HG02588 (cell line): ENCODE results near the gene NELL2.

Experiments
- ATAC-seq: cut with Tn5 transposase; IDR thresholded peaks from one replicate; pipeline ENCODE4 v1.9.1; 2021; ENCODE audit warnings: mild to moderate bottlenecking, moderate library complexity; ENCODE audit not compliant: unreplicated experiment

Gene NELL2

DNA sequence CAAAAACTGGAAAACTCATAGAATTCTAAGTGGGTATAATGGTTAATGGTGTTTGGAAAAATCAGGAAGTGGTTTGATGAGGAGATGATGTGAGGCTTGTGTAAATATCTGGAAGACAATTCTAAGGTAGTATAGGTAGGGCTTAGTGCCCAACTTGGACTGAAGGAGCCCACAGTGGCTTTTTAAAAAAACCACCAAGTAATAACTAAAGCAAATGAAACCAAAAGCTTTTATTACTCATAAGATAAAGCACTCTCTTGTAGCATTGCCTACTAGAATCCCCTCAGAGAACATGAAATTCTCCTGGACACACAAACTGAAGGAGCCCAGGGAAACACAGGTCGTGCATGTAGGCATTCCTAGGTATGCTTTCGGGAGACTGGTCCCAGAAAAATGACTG, 324.5 kb downstream of the NELL2 start:
- no peak for ATAC-seq

DNA sequence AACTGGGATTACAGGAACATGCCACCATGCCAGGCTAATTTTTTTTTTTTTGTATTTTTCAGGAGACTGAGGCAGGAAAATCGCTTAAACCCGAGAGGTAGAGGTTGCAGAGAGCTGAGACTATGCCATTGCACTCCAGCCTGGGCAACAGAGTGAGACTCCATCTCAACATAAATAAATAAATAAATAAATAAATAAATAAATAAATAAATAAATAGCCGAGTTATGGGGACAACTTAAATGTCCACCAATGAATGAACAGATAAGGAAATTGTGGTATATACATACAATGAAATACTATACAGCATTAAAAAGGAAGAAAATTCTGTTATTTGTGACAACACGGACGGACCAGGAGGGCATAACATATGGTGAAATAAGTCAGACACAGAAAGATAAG, 325.7 kb downstream of the NELL2 start:
- no peak for ATAC-seq

DNA sequence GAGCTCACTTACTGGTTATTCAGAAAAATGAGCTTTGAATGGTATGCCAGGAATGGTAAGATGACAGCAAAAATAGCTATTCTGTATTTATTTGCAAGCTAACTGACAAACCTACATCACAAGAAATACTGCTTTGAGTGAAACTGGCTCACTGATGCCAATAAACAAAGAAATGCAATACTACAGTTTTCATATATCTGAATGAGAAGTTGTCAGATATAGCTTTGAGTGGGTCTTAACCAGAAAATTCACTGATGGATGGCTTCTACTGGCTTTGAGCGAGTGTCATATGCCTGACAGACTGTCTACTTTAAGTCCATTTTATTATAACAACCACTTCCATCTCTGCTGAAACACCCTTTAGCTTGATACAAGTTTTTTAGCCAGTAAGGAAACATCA, 330.1 kb downstream of the NELL2 start:
- ATAC-seq: no peak

DNA sequence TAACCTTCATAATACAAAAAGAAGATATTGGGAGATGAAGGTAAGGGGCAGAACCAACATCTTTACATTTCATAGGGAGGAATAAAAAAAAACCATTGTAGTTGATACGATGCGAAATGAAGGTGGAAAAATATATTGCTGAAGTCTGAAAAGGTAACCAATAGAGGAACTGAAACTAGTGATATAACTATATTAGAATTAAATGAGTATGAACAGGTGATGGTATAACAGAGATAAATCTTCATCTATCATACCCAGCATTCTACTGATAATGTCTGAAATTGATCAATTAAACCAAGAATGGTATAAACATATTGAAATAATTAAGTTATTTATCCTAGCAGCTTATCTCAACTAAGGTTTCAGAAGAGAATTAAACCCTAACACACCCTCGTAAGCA, 332.1 kb downstream of the NELL2 start:
- ATAC-seq: no peak

DNA sequence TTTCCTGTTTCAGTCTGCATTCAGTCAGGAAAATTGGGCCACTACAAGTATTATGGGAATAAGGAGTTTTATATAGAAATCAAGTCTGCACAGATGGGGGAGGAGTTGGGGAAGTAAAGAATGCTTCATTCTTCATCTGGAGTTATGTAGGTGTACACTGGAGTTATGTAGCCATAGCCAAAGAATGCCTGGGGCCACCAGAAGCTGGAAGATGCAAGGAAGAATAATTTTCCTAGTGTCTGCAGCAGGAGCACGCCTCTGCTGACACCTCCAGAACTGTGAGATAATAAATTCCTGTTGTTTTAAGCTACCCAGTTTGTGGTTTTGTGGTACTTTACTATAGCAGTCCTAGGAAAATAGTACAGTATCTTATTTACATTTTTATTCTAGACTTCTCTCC, 333.4 kb downstream of the NELL2 start:
- ATAC-seq: no peak

DNA sequence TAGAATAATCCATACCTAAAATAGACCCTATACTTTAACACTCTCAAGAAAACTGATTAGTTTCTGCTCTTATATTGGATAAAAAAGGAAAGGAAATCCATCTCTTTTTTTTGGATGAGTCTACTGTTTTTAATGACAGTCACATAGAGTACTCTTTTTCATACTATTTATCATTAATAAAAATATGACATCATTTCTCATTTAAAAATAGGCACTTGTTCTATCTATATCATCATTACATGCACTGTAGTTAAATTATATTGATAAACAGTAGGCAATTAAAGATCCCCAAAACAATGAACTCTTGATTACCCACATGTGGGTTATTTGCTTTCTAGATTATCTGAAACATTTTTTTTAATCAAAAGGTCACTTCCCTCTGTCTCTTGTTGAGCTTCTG, 338.8 kb downstream of the NELL2 start:
- ATAC-seq: no peak

DNA sequence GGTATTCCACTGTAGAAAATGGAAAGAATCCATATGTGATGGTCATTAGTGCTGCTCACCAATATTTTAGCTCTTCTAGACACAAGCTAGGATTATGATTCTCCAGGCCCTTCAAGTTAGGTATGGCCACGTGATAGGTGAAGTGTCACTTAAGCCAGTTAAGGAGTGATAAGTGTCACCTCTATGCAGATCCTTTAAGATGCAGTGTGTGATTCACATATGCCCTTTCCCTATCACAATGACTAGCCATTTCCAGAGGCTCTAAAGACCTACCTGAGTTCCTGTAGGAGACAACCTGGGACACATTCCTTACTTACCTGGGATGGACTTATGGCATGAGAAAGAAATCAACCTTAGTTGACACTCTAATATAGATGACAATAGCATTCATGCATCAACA, 343.2 kb downstream of the NELL2 start:
- ATAC-seq: no peak

DNA sequence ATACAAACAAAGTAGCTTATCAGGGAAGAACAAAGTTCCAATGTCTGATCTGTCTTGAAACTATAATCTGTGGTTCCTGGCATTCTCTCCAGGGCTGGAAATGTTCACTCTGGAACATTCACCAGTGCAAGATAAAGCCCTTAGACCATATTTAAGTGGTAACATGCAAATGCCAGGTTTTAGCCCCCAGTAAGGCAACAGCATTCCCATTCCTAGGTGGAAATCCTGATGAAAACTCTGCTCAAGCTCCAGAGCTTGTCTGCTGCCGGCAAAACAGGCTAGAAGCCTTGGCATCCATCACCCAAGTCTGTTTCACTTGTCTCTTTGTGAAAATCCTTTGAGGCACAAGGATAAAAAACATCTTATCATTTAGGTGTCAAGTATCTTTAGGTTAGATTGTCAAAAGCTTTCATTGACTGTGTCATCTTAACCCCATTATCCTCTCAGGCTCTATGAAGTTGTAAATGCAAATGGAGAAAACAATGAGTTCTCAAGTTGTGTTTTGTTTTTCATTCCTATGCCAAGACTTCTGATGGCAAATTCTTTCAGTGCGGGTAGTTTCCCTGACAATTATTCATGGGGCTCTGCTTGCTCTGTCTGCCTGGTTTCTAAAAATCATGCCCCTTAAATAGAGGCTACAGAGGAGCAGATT, 344.7 kb downstream of the NELL2 start:
- no peak for ATAC-seq

DNA sequence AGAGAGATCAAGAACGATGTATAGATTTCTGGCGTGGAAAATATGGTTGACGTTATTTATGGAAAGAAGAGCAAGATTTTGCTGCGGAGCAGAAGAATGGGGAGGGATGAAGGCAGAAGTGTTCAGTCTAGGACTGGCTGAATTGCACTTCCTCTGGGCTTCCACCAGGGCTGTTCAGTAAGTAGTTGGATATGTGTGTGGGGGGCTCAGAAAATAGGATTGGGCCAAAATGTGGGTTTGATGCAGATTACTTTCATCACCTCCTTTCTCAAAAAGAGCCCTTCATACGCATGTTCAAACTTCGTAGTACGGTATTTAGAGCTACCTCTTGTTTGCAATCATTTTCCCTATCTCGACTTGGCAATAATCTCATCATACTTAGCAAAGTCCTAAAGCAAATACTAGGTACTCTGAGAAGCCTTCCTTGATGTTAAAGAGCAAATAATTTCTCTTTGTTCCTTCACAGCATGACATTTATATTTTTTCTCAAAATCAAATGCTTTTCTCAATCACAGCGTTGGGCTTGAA, 349.4 kb downstream of the NELL2 start:
- ATAC-seq: no peak

DNA sequence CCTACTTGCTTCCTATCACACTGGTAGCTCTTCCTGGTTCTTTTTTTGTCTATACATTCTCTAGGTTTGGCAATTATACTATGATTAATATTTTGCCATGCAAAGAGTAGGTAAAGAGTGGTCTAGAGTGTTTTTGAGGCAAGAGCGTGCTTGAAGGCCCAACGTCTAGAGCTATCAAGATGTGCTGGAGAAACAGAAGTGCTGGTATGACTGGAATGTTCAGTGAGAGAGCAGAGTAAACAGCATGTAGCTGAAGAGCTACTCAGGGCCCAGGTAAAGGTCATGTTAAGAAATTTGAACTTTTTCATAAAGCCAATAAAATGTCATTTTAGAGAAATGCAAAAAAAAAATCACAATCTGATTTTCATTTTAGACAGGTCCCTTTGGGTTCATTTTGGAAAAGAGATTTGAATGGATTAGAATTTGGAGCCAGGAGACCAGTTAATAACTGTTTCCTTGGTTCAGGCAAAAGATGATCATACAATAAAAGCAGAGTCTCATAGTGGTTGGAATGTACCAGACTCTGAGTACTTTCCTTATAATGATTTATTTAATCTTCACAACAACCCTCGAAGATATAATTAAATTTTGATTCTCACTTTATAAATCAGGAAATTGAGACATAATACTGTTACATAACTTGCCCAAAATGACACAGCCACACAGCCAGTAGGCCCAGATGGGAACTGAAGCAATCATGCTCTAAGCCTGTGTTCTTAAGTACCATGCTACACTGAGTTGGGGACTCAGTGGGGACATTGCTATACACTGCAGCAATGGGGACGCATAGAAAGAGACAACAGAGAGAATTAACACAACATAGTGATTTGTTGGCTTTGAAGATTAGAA, 350.1 kb downstream of the NELL2 start:
- ATAC-seq: no peak

DNA sequence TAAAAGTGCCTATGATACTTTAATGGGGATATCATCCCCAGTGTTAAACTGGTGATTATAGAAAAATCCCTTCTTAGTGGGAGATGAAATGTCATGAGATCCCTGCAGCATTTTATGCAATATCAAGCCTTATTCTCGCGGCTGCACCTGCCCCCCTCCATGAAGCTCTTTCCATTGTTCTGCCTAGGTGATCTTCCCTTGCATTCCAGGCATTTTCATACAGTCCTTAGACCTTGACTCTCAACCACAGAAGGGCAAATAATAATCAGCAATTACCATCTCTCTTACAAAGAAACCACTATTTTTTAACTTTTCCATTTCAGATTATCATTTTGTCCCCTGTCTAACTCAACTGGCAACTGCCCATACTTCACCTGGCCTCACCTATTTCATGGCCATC, 352.3 kb downstream of the NELL2 start:
- ATAC-seq: no peak

DNA sequence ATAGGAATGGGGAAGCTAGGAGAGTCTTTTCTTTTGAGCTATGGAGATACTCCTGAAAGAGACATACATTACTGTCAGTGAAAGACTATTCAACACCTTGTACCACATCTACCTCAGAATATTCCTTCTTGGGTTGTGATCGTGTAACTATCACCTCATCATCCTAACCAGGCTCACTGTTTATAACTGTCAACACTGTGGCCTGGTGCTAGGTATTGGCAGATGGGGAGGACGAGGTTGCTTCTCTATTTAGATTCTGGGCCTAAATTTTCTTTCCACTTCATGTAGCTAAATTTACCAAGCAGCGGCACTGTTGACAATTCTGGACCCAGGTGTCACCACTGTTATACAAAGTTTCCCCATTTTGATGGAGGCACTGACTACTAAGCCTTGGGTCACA, 354.4 kb downstream of the NELL2 start:
- ATAC-seq: no peak

DNA sequence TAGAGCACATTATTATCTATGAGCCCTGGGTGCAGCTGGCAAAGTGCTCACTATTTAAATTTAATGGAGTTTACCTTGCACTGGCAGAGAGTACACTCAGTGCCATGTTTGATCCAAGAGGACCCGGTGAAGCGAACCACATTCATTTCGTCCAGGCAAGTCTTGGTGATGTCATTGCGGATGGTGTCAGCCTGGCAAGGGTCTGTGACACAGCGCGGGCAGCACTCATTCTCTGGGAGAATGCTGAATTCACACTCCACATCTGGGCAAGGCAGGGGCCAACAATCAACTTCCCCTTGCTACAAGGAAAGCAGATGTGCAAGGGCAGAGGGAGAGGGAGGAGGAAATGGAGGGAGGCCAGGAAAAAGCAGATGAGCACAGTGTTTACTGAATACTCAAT, 356.2 kb downstream of the NELL2 start:
- no peak for ATAC-seq

DNA sequence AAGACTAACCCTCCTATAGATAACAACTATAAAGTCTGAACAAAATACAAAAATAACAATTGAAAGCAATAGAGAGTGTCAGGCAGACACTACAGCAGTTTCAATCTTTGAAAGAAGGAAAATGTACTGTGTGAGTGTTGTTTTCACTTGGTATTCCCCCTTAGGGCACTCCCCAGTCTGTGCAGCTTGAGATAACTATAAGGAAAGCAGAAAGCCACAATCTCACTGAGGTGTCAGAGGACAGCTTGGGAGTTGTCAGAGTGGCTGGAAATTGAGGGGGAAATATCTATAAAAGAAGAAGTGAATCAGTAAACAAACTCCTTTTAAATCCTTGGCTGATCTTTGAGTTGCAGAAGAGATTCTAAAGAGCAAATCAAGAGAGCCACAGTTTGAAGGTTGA, 364.8 kb downstream of the NELL2 start:
- no peak for ATAC-seq

DNA sequence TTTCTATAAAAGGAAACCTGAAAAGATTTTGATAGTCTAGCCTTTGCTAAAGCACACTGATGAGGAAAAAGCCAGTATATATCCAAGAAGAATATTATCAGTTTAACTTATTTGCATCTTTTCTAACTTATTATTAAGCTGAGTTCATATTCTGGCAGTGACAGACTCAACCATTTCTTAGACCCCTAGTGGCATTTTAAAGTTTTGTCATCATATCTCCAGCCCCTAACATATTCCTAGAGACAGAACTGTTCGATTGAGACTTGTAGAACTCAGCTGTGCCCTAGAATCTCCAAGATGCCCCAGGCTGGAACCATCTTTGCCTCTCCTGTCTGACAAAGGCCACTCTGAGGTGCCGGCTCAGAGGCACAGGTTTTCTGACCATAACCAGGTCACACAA, 365.6 kb downstream of the NELL2 start:
- no peak for ATAC-seq

DNA sequence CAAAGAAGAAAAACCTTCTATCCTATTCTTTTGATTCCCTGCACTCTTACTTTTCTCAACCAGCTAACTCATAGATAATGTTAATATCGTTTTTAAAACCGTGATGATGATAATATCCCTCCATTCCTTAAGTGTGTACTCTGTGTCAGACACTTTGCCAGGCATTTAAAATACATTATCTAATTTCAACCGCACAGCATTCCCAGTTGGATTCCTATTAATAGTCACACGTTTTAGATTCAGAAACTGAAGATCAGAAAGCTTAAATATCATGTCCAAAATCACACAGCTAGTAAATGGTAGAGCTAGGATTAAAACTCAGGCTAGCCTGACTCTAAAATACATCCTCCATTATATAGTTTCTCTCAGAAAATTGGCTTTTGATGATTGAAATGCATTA, 366.0 kb downstream of the NELL2 start:
- ATAC-seq: no peak

DNA sequence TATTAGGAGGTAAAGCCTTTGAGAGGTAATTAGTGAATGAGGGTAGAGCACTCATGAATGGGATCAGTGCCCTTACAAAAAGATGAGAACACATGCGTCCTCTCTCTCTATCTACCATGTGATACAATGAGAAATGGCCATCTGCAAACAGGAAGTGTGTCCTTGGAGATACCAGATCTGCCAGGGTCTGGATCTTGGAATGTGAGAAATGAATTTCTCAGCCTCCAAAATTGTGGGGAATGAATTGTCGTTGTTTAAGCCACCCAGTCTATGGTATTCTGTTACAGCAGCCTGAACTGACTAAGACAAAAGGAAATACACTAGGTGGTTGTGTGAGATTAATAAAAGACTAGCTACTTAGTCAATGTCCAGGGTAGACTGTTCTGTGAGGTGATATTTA, 366.6 kb downstream of the NELL2 start:
- no peak for ATAC-seq

DNA sequence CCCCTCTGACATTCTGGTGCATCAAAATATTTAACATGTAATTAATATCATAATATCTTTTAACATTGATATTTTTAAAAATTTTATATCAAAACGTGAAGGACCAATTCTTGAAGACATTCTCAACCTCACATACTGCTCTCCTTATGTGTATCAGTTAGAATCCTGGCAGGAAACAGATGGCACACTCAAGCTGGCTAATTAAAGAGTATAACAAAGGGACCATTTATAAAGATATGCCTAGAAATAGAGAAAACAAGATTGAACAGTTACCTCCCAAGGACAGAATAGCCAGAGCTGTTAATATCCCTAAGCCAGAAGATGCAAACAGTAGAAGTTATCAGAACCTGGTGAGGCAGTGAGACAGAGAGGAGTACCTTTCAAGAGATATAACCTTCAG, 368.7 kb downstream of the NELL2 start:
- ATAC-seq: no peak

DNA sequence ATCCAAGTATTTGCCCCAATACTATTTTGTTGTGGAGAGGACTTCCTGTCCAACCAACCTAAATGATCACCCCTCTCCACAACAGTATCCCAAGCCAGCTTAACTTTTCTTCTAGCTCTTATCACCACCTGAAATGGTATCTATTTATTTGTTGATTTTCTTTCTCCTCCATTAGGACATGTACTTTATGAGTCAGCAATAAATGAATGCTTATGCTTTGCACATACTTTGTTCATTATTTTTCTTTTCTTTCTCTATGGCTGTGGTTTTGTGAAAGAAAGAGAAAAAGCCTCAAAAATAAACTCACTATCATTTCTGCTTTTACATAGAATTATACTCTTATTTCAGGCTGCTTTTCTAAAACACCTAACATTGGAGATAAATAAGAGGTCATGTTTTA, 371.3 kb downstream of the NELL2 start:
- no peak for ATAC-seq

DNA sequence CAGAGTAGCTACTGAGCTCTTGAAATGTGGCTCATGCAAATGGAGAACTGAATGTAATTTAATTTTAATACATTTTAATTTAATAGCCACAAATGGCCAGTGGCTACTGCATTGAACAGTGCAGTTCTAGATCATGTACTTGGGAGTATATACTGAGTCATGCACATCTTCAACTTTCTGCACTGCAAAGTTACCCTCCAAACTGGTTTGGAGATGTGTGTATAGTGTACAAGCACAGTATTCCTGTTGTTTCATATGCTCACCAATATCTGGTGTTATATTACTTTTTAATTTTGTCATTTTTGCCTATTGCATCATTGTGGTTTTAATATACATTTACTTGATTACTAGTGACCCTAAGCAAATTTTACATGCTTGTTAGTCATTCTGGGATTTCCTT, 372.8 kb downstream of the NELL2 start:
- ATAC-seq: no peak

DNA sequence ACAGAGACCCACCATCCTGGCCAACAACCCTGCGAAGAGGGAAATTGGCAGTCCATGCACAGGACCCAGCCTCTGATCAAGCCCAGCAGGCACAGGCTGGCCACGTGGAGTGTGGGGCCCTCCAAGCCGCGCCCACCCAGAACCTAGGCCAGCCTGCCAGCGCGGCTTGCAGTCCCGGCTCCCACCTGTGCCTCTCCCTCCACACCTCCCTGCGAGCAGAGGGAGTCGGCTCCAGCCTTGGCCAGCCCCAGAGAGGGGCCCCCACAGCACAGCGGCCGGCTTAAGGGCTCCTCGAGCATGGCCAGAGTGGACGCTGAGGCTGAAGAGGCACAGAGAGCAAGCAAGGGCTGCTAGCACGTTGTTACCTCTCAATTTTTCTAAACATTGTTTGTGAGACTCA, 373.4 kb downstream of the NELL2 start:
- ATAC-seq: no peak

DNA sequence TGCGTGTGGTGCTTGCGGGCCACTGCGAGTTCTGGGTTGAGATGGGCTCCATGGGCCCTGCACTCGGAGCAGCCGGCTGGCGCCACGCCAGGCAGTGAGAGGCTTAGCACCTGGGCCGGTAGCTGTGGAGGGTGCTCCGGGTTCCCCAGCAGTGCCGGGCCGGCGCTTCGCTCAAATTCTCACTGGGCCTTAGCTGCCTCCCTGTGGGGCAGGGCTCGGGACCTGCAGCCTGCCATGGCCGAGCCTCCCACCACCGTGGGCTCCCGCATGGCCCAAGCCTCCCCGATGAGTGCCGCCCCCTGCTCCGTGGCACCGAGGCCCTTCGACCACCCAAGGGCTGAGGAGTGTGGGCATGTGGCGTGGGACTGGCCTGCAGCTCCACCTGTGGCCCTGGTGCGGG, 375.7 kb downstream of the NELL2 start:
- no peak for ATAC-seq
